ENCODE measurements around the gene MBLAC1.

DNA sequence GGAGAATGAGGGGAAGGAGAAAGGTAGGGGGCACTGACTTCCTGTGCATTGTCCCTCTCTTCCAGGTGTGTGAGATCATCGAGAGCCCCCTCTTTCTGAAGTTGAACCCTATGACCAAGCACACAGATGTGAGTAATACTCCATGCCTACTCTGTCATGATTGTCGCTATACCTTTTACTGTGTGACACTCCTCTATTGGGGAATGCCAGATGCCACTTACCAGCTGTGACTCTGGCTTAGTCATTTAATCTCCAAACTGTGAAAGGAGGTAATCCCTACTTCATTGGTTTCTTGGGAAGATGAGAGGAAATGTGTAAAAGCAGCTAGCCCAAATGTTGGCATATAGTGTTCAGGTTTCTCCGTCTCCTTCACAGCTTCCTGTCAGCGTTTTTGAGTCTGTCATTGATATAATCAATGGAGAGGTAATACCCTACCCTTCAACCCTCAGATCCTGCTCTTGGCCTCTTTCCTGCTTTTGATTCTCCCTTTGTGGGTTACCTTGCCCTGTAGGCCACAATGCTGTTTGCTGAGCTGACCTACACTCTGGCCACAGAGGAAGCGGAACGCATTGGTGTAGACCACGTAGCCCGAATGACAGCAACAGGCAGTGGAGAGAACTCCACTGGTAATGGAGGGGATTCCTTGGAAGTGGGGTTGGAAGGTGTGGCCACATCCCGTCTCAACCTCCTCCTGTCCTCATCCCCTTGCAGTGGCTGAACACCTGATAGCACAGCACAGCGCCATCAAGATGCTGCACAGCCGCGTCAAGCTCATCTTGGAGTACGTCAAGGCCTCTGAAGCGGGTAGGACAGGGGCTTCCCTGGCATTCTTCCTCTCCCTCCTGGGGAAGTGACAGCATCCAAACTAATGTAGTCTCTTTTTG lies 36.0 kb upstream of the MBLAC1 start:
- no peak for TF ChIP-seq SNAI2 (CRISPR knock-in tag; IDR thresholded peaks at IDR 0.05)
- TF ChIP-seq, protein P1, sequence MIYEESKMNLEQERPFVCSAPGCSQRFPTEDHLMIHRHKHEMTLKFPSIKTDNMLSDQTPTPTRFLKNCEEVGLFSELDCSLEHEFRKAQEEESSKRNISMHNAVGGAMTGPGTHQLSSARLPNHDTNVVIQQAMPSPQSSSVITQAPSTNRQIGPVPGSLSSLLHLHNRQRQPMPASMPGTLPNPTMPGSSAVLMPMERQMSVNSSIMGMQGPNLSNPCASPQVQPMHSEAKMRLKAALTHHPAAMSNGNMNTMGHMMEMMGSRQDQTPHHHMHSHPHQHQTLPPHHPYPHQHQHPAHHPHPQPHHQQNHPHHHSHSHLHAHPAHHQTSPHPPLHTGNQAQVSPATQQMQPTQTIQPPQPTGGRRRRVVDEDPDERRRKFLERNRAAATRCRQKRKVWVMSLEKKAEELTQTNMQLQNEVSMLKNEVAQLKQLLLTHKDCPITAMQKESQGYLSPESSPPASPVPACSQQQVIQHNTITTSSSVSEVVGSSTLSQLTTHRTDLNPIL (CRISPR knock-in tag; IDR thresholded peaks at IDR 0.05; ENCODE audit: low read depth): no peak
- no peak for TF ChIP-seq TSHZ2 (CRISPR knock-in tag; IDR thresholded peaks at IDR 0.05)

Measured in SK-N-SH treated with all-trans-retinoic acid at 6 μM for 48 hours (cell line).